BLaER1 (cell line): ENCODE data around the gene DYNLT4.
A peak's percentile ranks its signal among the peaks of the same experiment; 100 is the strongest.
"Not testable (repeated sequence)": the region's sequence is repeated elsewhere in the genome, so short reads cannot be mapped to it uniquely, and the experiment has no call there.

Experiments used
- H3K27ac ChIP-seq: shearing (Covaris generic); formaldehyde crosslinking; 2 replicates; pipeline ENCODE4 v1.8.1; 2022
- H3K27me3 ChIP-seq: shearing (Covaris generic); formaldehyde crosslinking; 2 replicates; pipeline ENCODE4 v1.8.1; 2022
- H3K36me3 ChIP-seq: shearing (Covaris generic); formaldehyde crosslinking; 2 replicates; pipeline ENCODE4 v1.8.1; 2022
- H3K4me1 ChIP-seq: shearing (Covaris generic); formaldehyde crosslinking; 2 replicates; pipeline ENCODE4 v1.8.1; 2022
- H3K4me2 ChIP-seq: shearing (Covaris generic); formaldehyde crosslinking; 2 replicates; pipeline ENCODE4 v1.8.1; 2022
- H3K4me3 ChIP-seq: shearing (Covaris generic); formaldehyde crosslinking; 2 replicates; pipeline ENCODE4 v1.8.1; 2022
- H3K9ac ChIP-seq: shearing (Covaris generic); formaldehyde crosslinking; 2 replicates; pipeline ENCODE4 v1.8.1; 2022
- H3K9me3 ChIP-seq: shearing (Covaris generic); formaldehyde crosslinking; 2 replicates; pipeline ENCODE4 v1.8.1; 2022
- H4K20me1 ChIP-seq: shearing (Covaris generic); formaldehyde crosslinking; 2 replicates; pipeline ENCODE4 v1.8.1; 2022
- Cebpa-rat ChIP-seq: shearing (Covaris generic); IDR thresholded peaks from 2 replicates; pipeline ENCODE4 v1.8.1; 2022

The DYNLT4 gene

GRCh38 chr1:44829506-44830384 lies 22.6 kb upstream of the DYNLT4 start:
- peaks cover 39% of the 10 kb centered on the region for H3K4me1 ChIP-seq
- 0 out of 2 replicates have a peak overlapping the region, but pooled peaks have one; percentile 18 for H3K27ac ChIP-seq
- H3K9me3 ChIP-seq = no peaks in the 10 kb centered on the region
- H4K20me1 ChIP-seq = no peaks in the 10 kb centered on the region
- 0 out of 2 replicates have a peak overlapping the region, but pooled peaks have one; percentile 10 for H3K9ac ChIP-seq
- peak overlapping the region; percentile 34; the same call in 1 of the 2 replicates for H3K4me2 ChIP-seq
- TF ChIP-seq Cebpa-rat = no peak
- H3K36me3 ChIP-seq = no peaks in the 10 kb centered on the region
- no peak overlapping the region for H3K4me3 ChIP-seq
- no peaks in the 10 kb centered on the region for H3K27me3 ChIP-seq

GRCh38 chr1:44828841-44829440 lies 21.8 kb upstream of the DYNLT4 start:
- Histone ChIP-seq H3K27ac (no peak overlapping the region), H3K4me2 (no peak overlapping the region), H3K4me1 (peaks cover 34% of the 10 kb centered on the region), H3K27me3 (no peaks in the 10 kb centered on the region), H3K9me3 (no peaks in the 10 kb centered on the region), H3K36me3 (no peaks in the 10 kb centered on the region), H4K20me1 (no peaks in the 10 kb centered on the region), H3K9ac (no peak overlapping the region), H3K4me3 (no peak overlapping the region)
- TF ChIP-seq Cebpa-rat = no peak

- Histone ChIP-seq H3K4me2 (no peak overlapping the region), H3K27me3 (no peaks in the 10 kb centered on the region), H3K4me3 (no peak overlapping the region), H3K36me3 (no peaks in the 10 kb centered on the region), H3K27ac (no peak overlapping the region), H3K9me3 (no peaks in the 10 kb centered on the region), H3K4me1 (peaks cover 30% of the 10 kb centered on the region), H4K20me1 (no peaks in the 10 kb centered on the region), H3K9ac (no peak overlapping the region)
- no peak for TF ChIP-seq Cebpa-rat
Measured at GRCh38 chr1:44828003-44828651, 21.0 kb upstream of the DYNLT4 start.

DNA sequence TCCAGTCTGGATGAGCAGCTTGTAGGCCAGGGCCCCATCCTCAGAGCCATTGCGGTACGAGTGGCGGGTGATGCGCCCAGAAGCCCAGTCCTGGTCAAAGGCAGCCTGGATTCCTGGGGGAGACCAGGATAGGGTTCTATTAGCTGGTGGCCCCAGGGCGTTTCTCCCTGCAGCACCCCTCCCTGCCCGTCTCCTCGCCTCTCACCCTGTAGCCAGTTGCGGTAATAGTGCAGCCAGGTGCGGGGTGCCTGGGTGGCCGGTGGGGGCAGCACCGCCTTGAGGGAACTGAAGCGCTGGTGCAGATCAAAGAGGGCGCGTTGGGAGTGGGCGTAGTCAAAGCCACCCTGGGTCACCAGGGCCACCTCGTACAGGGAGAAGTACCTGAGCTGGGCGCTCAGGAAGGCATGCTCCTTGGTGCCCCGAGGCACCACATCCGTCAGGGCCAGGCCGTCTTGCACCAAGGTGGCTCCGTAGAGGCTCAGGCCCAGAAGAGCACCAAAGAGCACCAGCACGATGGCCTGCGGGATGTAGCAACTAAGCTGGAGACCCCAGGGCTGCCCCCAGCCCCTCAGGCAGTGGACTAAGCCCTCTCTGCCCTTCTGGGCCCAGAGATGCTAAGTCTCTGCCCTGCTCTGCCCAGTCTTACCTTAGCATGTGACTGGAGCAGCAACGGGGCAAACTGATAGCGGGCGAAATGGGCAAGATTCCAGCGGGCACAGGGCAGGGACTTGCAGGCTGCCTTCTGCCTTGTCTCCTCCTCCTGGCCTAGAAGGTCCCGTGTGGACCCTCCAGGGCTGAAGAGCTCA lies 20.2 kb upstream of the DYNLT4 start:
- Histone ChIP-seq H3K4me2 (no peak overlapping the region), H3K36me3 (no peaks in the 10 kb centered on the region)
- no peak for TF ChIP-seq Cebpa-rat

GRCh38 chr1:44826375-44827196 lies 19.4 kb upstream of the DYNLT4 start:
- Histone ChIP-seq H3K27ac (no peak overlapping the region), H4K20me1 (no peaks in the 10 kb centered on the region), H3K4me3 (no peak overlapping the region), H3K36me3 (no peaks in the 10 kb centered on the region), H3K9ac (no peak overlapping the region), H3K4me2 (no peak overlapping the region), H3K9me3 (no peaks in the 10 kb centered on the region), H3K27me3 (no peaks in the 10 kb centered on the region), H3K4me1 (peaks cover 16% of the 10 kb centered on the region)
- no peak for TF ChIP-seq Cebpa-rat

More for the DNA sequence above, 20.2 kb upstream of the DYNLT4 start:
- H4K20me1 ChIP-seq = no peaks in the 10 kb centered on the region
- no peak overlapping the region for H3K27ac ChIP-seq
- no peak overlapping the region for H3K9ac ChIP-seq
- no peak overlapping the region for H3K4me3 ChIP-seq
- peaks cover 25% of the 10 kb centered on the region for H3K4me1 ChIP-seq
- H3K27me3 ChIP-seq = no peaks in the 10 kb centered on the region
- H3K9me3 ChIP-seq = no peaks in the 10 kb centered on the region

GRCh38 chr1:44824392-44824791 lies 17.2 kb upstream of the DYNLT4 start:
- peaks cover 14% of the 10 kb centered on the region for H3K4me1 ChIP-seq
- H3K27ac ChIP-seq, H3K36me3 ChIP-seq, H3K4me2 ChIP-seq, H4K20me1 ChIP-seq, H3K9ac ChIP-seq, H3K27me3 ChIP-seq, H3K9me3 ChIP-seq, H3K4me3 ChIP-seq: not testable (repeated sequence)

GRCh38 chr1:44822981-44823451 lies 15.9 kb upstream of the DYNLT4 start:
- no peaks in the 10 kb centered on the region for H3K27me3 ChIP-seq
- H3K4me1 ChIP-seq = peaks cover 26% of the 10 kb centered on the region
- no peak overlapping the region for H3K4me3 ChIP-seq
- H3K36me3 ChIP-seq = no peaks in the 10 kb centered on the region
- H4K20me1 ChIP-seq = no peaks in the 10 kb centered on the region
- H3K9me3 ChIP-seq = no peaks in the 10 kb centered on the region
- no peak overlapping the region for H3K9ac ChIP-seq
- H3K4me2 ChIP-seq = no peak overlapping the region
- TF ChIP-seq Cebpa-rat = no peak
- no peak overlapping the region for H3K27ac ChIP-seq

DNA sequence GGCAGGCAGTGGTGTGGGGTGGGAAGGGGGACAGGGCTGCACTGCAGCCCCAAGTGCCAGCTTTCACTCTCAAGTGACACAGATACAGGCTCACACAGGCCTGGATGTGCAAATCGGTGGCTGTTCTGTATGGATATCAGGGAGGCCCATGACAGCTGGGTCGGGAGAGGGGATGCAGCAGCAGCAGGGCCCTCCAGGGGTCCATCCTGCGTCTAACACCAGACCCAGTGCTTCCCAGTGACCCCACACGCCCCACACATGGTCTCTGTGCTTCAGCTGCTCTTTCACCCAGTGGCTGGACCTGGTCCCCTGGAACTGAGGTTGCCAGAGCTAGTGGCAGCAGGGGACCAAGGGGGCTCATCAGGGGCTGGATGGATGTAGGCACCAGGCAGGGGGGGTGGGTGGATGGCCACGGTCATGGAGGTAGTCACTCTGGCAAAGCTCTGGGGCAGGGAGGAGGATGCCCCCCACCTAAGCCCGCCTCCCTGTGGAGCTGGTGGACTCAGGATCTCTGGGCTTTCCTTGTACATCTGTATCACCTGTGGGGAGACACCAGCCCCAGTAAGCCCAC lies 15.1 kb upstream of the DYNLT4 start:
- Histone ChIP-seq H4K20me1 (no peaks in the 10 kb centered on the region), H3K4me1 (peaks cover 29% of the 10 kb centered on the region), H3K4me3 (no peak overlapping the region), H3K27ac (no peak overlapping the region), H3K9ac (no peak overlapping the region), H3K4me2 (no peak overlapping the region), H3K36me3 (no peaks in the 10 kb centered on the region), H3K9me3 (no peaks in the 10 kb centered on the region), H3K27me3 (no peaks in the 10 kb centered on the region)
- no peak for TF ChIP-seq Cebpa-rat
